NCI-H1694 (cell line): ENCODE measurements around the gene FAM161A.
"Not testable (repeated sequence)": the region's sequence is repeated elsewhere in the genome, so short reads cannot be mapped to it uniquely, and the experiment has no call there.

Experiments
- DNase-seq: peaks from one replicate; lab custom pipeline; 2025; lab: John Stamatoyannopoulos, UW

The FAM161A gene

GRCh38 chr2:61834893-61835292 is 19.0 kb downstream of the FAM161A start:
- DNase-seq = no peak

GRCh38 chr2:61833971-61834370 is 19.9 kb downstream of the FAM161A start:
- DNase-seq = no peak

- DNase-seq = no peak
Observed at GRCh38 chr2:61832183-61832841, 21.5 kb downstream of the FAM161A start.

- DNase-seq = no peak
Observed at GRCh38 chr2:61822255-61822654, 31.6 kb downstream of the FAM161A start.

GRCh38 chr2:61816480-61817355 is 37.1 kb downstream of the FAM161A start:
- no peak for DNase-seq

GRCh38 chr2:61814539-61815160 is 39.2 kb downstream of the FAM161A start:
- DNase-seq = no peak

GRCh38 chr2:61813314-61813713 is 40.5 kb downstream of the FAM161A start:
- DNase-seq = not testable (repeated sequence)

GRCh38 chr2:61811821-61812220 is 42.0 kb downstream of the FAM161A start:
- no peak for DNase-seq

- DNase-seq = not testable (repeated sequence)
Observed at GRCh38 chr2:61810203-61810602, 43.7 kb downstream of the FAM161A start.

GRCh38 chr2:61808693-61809092 is 45.2 kb downstream of the FAM161A start:
- DNase-seq = not testable (repeated sequence)

GRCh38 chr2:61807036-61807757 is 46.7 kb downstream of the FAM161A start:
- no peak for DNase-seq

GRCh38 chr2:61802548-61802947 is 51.3 kb downstream of the FAM161A start:
- DNase-seq = no peak

- DNase-seq = no peak
Observed at GRCh38 chr2:61799099-61799498, 54.8 kb downstream of the FAM161A start.

GRCh38 chr2:61797446-61797845 is 56.4 kb downstream of the FAM161A start:
- DNase-seq = not testable (repeated sequence)

GRCh38 chr2:61795408-61795807 is 58.5 kb downstream of the FAM161A start:
- no peak for DNase-seq

- peak; percentile 18 for DNase-seq
Observed at GRCh38 chr2:61793389-61793836, 60.4 kb downstream of the FAM161A start.

- no peak for DNase-seq
Observed at GRCh38 chr2:61792355-61792890, 61.4 kb downstream of the FAM161A start.

- no peak for DNase-seq
Observed at GRCh38 chr2:61789807-61790602, 63.9 kb downstream of the FAM161A start.

GRCh38 chr2:61787941-61788563 is 65.8 kb downstream of the FAM161A start:
- DNase-seq = no peak

- no peak for DNase-seq
Observed at GRCh38 chr2:61786876-61787275, 67.0 kb downstream of the FAM161A start.
